Caki2 (cell line): Measurements from ENCODE around the gene FBXW4. TPM values are rescaled to one million over a fixed set of nuclear protein-coding genes. Genes with fewer than 3 reads are reported as not detected.

ENCODE experiments used
- DNase-seq: peaks from one replicate; pipeline ENCODE4 v3.0.0-alpha.2; 2015; ENCODE audit warnings: low read depth
- in situ Hi-C: cut with HindIII; loops from 2 replicates; pipeline ENCODE4 v1.10.0; 2016; ENCODE audit warnings: low sequenced_read_pairs, low pct_unique_long_range_greater_than_20kb, mixed read lengths
- total RNA-seq: library from RNA; depleted of rRNA; stranded (reverse); fragments of >200 nt; shearing (Covaris generic); gene quantifications from 2 replicates; pipeline ENCODE4 v1.2.3, GENCODE V29; 2014; ENCODE audit warnings: low replicate concordance; rRNA removed

The FBXW4 gene, protein sequence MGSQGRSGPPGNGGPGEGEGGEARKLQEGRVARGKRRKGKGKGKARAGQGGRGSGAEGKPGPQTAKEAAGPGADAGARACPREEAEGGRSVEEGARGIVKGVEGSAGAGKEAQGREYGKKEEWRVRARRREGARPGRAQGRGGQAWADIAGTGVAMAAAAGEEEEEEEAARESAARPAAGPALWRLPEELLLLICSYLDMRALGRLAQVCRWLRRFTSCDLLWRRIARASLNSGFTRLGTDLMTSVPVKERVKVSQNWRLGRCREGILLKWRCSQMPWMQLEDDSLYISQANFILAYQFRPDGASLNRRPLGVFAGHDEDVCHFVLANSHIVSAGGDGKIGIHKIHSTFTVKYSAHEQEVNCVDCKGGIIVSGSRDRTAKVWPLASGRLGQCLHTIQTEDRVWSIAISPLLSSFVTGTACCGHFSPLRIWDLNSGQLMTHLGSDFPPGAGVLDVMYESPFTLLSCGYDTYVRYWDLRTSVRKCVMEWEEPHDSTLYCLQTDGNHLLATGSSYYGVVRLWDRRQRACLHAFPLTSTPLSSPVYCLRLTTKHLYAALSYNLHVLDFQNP
- total RNA-seq = 55.7 and 72.0 TPM in 2 replicates

DNA sequence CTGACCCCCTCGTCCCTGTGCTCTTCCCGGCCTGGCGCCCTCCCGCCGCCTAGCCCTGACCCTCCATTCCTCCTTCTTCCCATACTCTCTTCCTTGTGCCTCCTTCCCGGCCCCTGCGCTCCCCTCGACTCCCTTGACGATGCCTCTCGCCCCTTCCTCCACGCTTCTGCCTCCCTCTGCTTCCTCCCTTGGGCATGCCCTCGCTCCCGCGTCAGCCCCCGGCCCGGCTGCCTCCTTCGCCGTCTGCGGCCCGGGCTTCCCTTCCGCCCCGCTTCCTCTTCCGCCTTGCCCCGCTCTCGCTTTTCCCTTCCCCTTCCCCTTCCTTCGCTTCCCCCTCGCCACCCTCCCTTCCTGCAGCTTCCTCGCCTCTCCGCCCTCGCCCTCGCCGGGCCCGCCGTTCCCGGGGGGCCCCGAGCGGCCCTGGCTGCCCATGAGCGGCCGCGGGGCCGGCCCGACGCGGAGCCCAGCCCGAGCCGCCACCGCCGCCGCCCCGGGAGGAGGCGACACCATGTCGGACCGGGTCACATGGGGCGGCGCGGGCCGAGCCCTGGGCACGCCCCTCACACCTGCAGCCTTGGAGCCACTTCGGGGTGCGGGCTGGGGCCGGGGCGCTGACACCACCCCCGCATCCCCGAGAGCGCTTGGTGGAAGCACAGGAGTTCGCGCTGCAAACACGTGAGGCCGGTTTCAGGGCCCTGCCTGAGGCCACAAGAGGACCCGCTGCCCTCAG, at the start of gene FBXW4:
Gene FBXW4, minus strand, starts transcription at position 497 of the 730 bp plus-strand sequence. Its CDS starts 65 bp downstream, at position 432.
- in situ Hi-C loops = no loop called here
- DNase-seq = peak; percentile 56

DNA sequence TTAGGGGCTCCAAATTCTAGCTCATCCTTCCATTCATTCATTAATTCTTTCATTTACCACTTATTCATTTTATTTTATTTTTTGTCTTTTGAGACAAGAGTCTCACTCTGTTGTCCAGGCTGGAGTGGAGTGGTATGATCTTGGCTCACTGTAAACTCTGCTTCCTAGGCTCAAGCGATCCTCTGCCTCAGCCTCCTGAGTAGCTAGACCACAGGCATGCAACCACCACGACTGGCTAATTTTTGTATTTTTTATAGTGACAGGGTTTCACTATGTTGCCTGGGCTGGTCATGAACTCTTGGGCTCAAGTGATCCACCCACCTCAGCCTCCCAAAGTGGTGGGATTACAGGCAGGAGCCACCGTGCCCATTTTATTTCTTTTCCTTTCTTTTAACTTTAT, 49.3 kb upstream of the FBXW4 start:
- in situ Hi-C loops = no loop called here
- no peak for DNase-seq

DNA sequence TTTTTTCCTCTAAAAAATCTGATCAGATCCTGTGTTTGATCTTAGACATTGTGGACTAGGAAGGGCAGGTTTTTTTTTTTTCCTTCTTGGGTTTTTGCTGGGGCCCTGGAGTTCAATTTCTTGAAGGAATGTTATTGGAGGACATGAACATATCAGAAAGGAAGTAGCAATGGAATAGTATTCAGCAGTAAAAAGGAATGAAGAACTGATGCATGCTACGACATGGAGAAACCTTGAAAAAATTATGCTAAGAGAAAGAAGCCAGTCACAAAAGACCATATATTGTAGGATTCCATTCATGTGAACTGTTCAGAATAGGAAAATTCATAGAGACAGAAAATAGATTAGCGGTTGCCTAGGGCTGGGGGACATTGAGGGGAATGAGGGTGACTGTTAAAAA, 47.0 kb upstream of the FBXW4 start:
- in situ Hi-C loops = no loop called here
- DNase-seq = no peak

DNA sequence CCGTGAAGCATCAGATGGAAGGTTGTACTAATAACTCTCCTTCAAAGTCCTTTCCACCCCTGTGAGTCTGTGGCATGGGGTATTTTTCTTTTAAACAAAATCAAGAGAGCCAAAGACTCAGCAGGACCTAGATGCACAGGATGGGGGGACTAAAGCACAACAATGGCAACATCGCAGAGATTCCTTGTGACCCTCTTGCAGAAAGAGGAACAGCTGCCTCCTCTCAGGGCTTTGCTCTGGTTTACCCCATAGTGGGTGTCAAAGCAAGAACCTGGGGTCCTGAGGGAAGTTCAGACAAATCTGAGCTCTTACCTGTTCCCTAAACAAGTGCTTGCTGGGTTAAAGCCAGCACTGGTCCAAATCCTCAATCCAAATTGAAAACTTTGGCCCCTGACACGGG, 41.7 kb upstream of the FBXW4 start:
- in situ Hi-C loops = no loop called here
- no peak for DNase-seq

DNA sequence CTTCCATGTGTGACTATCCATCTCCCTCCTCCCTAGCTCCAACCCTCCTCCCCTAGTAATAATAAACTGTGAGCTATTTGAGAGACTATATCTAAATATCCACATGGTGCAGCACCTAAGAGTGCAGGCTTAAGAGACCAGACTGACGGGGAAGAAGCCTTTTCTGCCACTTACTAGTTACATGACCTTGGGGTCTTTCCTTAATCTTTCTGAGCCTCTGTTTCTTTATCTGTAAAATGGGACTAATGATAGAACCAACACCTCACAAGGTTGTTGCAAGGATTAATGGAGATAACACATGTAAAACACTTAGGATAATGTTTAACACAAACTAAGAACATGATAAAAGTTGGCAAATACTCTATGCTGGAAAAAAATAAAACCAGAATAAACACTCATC, 37.1 kb upstream of the FBXW4 start:
- in situ Hi-C loops = no loop called here
- no peak for DNase-seq

DNA sequence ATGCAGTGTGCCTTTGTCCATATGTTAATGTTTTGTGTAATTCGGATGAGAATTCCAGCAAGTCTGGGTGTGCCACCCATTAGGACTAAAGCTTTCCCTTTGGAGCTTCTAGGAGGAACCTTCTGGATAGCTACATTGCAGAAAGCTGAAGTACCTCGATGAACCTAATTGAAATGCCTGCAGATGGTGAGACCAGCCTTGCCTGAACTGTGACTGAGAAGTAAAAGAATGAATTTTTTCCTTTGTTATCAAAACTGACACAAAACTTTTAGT, 31.1 kb upstream of the FBXW4 start:
- DNase-seq = no peak
- in situ Hi-C loops = no loop called here

DNA sequence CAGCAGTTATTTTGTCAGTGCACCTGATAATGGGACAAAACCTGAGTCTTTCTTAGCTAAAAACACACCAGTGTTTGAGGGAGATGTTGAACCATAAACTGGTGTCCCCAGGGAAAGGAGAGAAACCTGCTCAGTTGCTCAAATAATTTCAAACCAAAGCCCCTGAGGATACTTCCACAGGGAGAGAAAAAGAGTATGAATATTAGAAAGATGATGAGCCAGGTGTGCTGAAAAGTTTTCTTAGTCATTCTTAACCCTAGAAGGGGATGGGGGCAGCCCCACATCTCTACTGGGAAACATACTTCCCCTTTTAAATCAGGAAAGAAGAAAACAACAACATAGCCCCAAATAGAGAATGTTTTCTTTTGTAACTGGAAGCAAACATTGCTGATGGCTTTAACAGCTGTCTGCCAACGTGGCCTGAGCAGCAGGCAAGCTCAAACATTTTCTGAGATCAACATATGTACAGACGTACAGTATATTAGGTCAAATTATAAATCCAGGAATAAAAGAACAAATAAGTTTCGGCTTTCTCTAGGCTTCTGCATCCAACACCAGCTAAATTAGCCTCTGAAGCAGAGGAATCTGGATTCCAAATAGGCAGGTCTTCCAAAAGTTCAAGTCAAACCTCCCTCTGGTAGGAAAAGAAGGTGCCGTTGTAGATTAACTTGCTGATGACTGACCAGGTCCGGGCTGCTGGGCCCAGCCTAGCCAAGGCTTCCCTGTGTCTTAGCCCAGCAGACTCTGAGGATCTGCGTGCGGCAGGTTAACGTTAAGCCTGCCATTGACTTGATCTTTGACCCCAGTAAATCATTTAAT, 30.5 kb upstream of the FBXW4 start:
- in situ Hi-C loops = no loop called here

DNA sequence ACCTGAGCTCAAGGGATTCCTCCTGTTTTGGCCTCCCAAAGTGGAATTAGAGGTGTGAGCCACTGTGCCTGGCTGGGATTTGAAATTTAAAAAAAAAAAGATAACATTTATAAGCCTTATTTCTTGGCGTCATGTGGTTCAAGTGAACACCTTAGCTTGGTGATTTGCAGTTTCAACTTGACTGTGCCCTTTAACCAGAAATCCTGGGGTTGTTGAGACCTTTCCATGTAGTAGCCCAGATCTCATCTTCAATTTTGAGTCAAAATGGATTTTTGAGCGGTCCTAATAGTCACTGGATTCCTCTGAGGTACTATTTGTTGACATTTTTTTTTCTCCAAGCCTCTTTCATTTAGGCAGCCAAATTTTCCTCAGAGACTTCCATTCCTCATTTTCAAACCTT, 29.5 kb upstream of the FBXW4 start:
- in situ Hi-C loops = no loop called here
- DNase-seq = no peak

More for the DNA sequence above, 30.5 kb upstream of the FBXW4 start:
- DNase-seq = no peak

DNA sequence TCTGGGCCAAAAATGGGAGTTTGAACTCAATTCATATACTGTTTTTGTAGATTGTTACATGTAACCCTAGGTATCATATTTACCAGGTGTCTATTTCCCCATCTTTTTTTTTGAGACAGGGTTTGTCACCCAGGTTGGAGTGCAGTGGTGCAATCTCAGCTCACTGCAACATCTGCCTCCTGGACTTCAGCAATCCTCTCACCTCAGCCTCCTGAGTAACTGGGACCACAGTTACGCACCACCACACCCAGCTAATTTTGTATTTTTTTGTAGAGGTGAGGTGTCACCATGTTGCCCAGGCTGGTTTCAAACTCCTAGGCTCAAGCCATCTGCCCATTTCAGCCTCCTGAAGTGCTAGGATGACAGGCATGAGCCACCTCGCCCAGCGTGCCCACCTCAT, 28.2 kb upstream of the FBXW4 start:
- in situ Hi-C loops = no loop called here

DNA sequence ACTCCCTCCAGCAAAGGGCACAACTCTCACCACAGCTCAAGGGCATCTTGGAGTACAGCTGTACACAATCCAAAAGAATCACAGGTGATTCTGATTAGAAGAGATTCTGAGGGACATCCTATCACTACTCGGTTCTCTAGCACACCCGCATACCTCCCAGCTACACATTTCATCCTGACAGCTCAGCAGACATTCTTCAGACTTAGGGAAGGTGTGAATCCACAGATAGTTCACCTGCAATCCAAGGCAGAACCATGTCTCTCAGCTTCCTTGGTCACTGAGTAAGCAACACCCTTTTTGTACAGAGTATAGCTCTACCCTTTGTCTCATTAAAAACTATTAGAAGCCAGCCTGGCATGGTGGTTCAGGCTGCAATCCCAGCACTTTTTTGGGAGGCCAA, 26.8 kb upstream of the FBXW4 start:
- DNase-seq = no peak
- in situ Hi-C loops = no loop called here

More for the DNA sequence above, 28.2 kb upstream of the FBXW4 start:
- DNase-seq = no peak

DNA sequence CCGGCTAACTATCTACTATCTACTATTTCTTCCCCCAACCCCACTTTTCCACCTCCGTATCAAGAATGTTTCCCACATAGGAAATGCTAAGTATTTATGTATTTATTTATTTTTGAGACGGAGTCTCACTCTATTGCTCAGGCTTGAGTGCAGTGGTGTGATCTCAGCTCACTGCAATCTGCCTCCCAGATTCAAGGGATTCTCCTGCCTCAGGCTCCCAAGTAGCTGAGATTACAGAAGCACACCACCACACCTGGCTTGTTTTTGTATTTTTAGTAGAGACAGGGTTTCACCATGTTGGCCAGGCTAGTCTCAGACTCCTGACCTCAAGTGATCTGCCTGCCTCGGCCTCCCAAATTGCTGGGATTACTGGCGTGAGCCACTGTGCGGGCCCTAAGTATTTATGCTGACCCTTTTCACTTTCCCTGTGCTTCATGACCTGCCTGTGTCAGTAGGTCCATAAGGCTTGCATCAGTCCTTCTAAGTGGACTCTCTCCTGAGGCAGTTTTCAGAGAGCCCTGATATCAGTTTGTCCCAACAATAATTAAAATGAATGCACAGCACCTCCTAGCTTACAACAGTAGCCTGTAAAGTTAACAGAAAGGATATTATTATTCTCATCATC, 25.7 kb upstream of the FBXW4 start:
- in situ Hi-C loops = no loop called here
- no peak for DNase-seq

DNA sequence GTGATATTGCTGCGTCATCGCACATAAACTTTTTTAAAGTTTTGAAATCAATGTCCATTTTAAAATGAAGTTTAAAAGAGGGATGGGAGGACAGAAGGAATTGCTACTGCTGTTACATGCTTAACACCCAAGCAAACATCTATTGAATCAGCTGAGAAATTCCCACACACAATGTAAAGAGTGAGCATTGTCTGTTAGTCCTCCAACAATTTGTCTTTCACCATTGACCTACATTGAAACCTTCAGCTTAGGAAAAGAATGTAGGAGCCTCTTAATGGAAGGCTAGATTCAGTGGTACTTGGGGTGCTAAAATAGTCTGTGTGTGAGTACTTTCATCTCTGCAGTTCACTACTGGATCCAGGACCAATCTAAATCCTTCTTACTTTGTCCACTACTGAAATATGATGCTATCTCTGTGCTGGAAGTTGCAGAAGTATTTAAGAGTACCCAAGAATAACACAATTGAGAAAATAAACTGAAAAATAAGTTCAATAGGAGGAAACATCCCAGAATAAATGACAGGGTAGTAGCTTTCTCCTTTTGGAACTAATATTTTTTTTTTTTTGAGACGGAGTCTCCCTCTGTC, 23.8 kb upstream of the FBXW4 start:
- in situ Hi-C loops = no loop called here
- no peak for DNase-seq

DNA sequence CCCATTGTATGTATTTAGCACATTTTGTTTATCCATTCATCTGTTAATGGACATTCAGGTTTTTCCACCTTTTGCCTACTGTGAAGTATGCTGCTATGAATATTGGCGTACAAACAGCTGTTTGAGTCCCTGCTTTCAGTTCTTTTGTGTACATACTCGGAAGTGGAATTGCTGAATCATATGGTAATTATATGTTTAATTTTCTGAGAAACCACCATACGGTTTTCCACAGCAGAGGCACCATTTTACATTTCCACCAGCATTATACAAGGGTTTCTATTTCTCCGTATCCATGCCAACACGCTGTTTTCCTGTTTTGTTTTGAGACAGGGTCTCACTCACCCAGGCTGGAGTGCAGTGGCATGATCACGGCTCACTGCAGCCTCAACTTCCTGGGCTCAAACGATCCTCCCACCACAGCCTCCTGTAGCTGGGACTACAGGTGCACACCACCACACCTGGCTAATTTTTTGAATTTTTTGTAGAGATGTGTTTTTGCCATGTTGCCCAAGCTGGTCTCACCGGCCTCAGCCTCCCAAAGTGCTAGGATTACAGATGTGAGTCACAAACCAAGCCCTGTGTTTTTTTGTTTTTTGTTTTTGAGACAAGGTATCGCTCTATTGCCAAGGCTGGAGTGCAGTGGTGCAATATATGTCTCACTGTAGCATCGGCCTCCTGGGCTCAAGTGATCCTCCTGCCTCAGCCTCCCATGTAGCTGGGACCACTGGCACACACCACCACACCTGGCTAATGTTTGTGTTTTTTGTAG, 22.1 kb upstream of the FBXW4 start:
- no peak for DNase-seq
- in situ Hi-C loops = no loop called here

DNA sequence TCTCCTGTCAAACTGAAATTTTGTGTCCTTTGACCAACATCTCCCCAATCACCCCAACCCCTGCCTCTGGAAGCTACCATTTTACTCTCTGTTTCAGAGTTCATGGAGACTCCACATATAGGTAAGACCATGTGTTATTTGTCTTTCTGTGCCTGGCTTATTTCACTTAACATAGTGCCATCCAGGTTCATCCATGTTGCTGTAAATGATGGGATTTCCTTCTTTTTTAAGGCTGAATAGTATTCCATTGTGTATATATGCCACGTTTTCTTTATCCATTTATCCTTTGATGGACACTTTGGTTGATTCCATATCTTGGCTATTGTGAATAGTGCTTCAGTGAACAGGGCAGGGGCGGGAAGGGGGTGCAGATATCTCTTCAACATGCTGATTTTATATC, 18.0 kb upstream of the FBXW4 start:
- in situ Hi-C loops = no loop called here
- DNase-seq = no peak

DNA sequence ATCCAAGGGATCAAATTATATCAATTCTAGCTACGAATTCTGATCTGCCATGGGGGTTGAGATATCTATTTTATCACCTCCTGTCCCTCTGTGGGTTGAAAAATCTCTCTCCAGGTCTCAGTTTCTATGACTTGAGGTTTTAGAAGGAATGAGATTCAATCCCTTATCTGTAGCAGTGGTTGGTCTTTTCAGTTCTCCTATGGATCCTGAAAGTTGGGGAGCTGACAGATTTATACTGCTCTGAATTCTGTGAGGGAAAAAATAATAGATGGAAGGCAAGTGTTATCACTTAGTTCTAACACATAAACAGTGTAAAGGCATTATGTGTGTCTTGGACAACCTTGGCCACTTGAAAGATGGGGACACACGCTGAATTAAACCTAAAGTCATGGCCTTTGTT, 15.8 kb upstream of the FBXW4 start:
- in situ Hi-C loops = no loop called here
- no peak for DNase-seq

DNA sequence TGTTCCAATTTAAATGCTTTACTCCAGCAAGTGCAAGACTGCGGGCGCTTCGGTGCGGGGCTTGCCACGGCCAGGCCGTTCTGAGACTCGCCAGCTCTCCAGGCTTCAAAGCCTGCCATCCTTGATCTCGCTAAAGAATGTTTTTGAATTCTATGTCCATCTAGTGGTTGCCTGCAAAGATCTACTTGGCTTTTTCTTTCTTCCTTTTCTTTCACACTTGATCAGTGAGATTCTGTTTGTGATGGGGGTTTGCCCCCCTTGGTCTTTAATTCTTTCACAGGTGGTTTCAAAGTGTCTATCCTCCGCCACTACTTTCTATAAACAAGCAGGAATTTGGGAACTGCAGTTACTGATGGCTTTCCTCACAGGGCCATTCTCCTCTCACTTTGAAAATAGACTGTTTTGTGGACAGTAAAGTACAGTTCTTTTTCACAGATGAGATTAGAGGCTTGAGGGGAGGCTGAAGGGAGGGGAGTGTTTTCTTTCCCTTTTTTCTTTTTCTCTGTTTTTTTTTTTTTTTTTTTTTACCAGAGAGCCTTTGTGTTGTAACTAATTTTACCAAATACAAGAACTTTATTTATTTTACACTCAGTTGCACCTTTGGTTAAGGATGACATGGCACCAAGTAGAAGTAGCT, 15.2 kb upstream of the FBXW4 start:
- in situ Hi-C loops = no loop called here
- no peak for DNase-seq
